Parathyroid adenoma (tissue), 2 donors: ENCODE data around the gene BGN.

Experiments
- H2AFZ ChIP-seq: fragments of 300-600 bp; sonication (generic); one replicate; pipeline ENCODE4 v1.7.0; 2017; ENCODE audit warnings: antibody characterized with exemption, mild to moderate bottlenecking
- H3K27ac ChIP-seq: fragments of 300-600 bp; sonication (generic); one replicate; pipeline ENCODE4 v1.7.0; 2017
- H3K27me3 ChIP-seq: fragments of 300-600 bp; sonication (generic); one replicate; pipeline ENCODE4 v1.7.0; 2017; ENCODE audit warnings: low read length; ENCODE audit not compliant: control insufficient read depth, insufficient read depth
- H3K36me3 ChIP-seq: fragments of 300-600 bp; sonication (generic); one replicate; pipeline ENCODE4 v1.7.0; 2017; ENCODE audit warnings: low read length; ENCODE audit not compliant: control insufficient read depth, insufficient read depth
- H3K4me1 ChIP-seq: fragments of 300-600 bp; sonication (generic); one replicate; pipeline ENCODE4 v1.7.0; 2017; ENCODE audit warnings: control low read depth
- H3K4me2 ChIP-seq: fragments of 300-600 bp; sonication (generic); one replicate; pipeline ENCODE4 v1.7.0; 2017; ENCODE audit warnings: low read length
- H3K4me3 ChIP-seq: fragments of 300-600 bp; sonication (generic); one replicate; pipeline ENCODE4 v1.7.0; 2017; ENCODE audit warnings: low read depth, low read length
- H3K79me2 ChIP-seq: fragments of 300-600 bp; sonication (generic); one replicate; pipeline ENCODE4 v1.7.0; 2017; ENCODE audit warnings: control low read depth
- H3K9ac ChIP-seq: fragments of 300-600 bp; sonication (generic); one replicate; pipeline ENCODE4 v1.7.0; 2017; ENCODE audit warnings: mild to moderate bottlenecking
- H3K9me3 ChIP-seq: fragments of 300-600 bp; sonication (generic); one replicate; pipeline ENCODE4 v1.7.0; 2017; ENCODE audit warnings: low read length; ENCODE audit not compliant: control insufficient read depth
- CTCF ChIP-seq: fragments of 300-600 bp; sonication (generic); IDR thresholded peaks from one replicate; pipeline ENCODE4 v1.7.0; 2017; ENCODE audit warnings: antibody characterized with exemption, mild to moderate bottlenecking
- donor health status: primary hyperparathyroidism.

The BGN gene

GRCh38 chrX:153524234-153524633 is 29.5 kb downstream of the BGN start:
- no peak for TF ChIP-seq CTCF
- H3K27me3 ChIP-seq: no peaks in the 10 kb centered on the region

GRCh38 chrX:153525451-153525850 is 30.7 kb downstream of the BGN start:
- no peaks in the 10 kb centered on the region for H3K4me1 ChIP-seq
- no peak for TF ChIP-seq CTCF

More at GRCh38 chrX:153524234-153524633, 29.5 kb downstream of the BGN start:
- no peak overlapping the region for H3K4me2 ChIP-seq
- H3K9ac ChIP-seq: no peak overlapping the region
- no peaks in the 10 kb centered on the region for H3K79me2 ChIP-seq
- H3K36me3 ChIP-seq: no peaks in the 10 kb centered on the region
- H3K4me1 ChIP-seq: no peaks in the 10 kb centered on the region
- H2AFZ ChIP-seq: no peak overlapping the region
- H3K27ac ChIP-seq: no peak overlapping the region
- no peaks in the 10 kb centered on the region for H3K9me3 ChIP-seq
- no peak overlapping the region for H3K4me3 ChIP-seq

GRCh38 chrX:153526042-153526441 is 31.3 kb downstream of the BGN start:
- no peak overlapping the region for H3K4me3 ChIP-seq
- H3K4me2 ChIP-seq: no peak overlapping the region
- no peak for TF ChIP-seq CTCF
- no peaks in the 10 kb centered on the region for H3K9me3 ChIP-seq
- H2AFZ ChIP-seq: no peak overlapping the region
- H3K27ac ChIP-seq: no peak overlapping the region
- H3K79me2 ChIP-seq: no peaks in the 10 kb centered on the region
- no peaks in the 10 kb centered on the region for H3K36me3 ChIP-seq
- H3K27me3 ChIP-seq: no peaks in the 10 kb centered on the region
- no peak overlapping the region for H3K9ac ChIP-seq
- H3K4me1 ChIP-seq: no peaks in the 10 kb centered on the region

More at GRCh38 chrX:153525451-153525850, 30.7 kb downstream of the BGN start:
- H3K27me3 ChIP-seq: no peaks in the 10 kb centered on the region
- no peak overlapping the region for H3K9ac ChIP-seq
- no peaks in the 10 kb centered on the region for H3K36me3 ChIP-seq
- H2AFZ ChIP-seq: no peak overlapping the region
- H3K4me2 ChIP-seq: no peak overlapping the region
- no peaks in the 10 kb centered on the region for H3K9me3 ChIP-seq
- no peak overlapping the region for H3K4me3 ChIP-seq
- H3K27ac ChIP-seq: no peak overlapping the region
- no peaks in the 10 kb centered on the region for H3K79me2 ChIP-seq

- H3K9ac ChIP-seq: no peak overlapping the region
- H3K27me3 ChIP-seq: no peaks in the 10 kb centered on the region
- H3K4me3 ChIP-seq: no peak overlapping the region
These were observed 32.0 kb downstream of the BGN start for GRCh38 chrX:153526801-153527200.

More at GRCh38 chrX:153526801-153527200, 32.0 kb downstream of the BGN start:
- no peaks in the 10 kb centered on the region for H3K36me3 ChIP-seq
- no peaks in the 10 kb centered on the region for H3K4me1 ChIP-seq
- H3K9me3 ChIP-seq: no peaks in the 10 kb centered on the region
- H2AFZ ChIP-seq: no peak overlapping the region
- no peak overlapping the region for H3K27ac ChIP-seq
- H3K4me2 ChIP-seq: no peak overlapping the region
- TF ChIP-seq CTCF: no peak
- H3K79me2 ChIP-seq: no peaks in the 10 kb centered on the region
